Measurements from ENCODE around the gene ARFGEF3. TPM values are rescaled to one million over a fixed set of nuclear protein-coding genes. Genes with fewer than 3 reads are reported as not detected.

The ARFGEF3 gene
- total and polyA plus RNA-seq, 4 donors, result 0.06 to 0.33 (median 0.16) TPM

DNA sequence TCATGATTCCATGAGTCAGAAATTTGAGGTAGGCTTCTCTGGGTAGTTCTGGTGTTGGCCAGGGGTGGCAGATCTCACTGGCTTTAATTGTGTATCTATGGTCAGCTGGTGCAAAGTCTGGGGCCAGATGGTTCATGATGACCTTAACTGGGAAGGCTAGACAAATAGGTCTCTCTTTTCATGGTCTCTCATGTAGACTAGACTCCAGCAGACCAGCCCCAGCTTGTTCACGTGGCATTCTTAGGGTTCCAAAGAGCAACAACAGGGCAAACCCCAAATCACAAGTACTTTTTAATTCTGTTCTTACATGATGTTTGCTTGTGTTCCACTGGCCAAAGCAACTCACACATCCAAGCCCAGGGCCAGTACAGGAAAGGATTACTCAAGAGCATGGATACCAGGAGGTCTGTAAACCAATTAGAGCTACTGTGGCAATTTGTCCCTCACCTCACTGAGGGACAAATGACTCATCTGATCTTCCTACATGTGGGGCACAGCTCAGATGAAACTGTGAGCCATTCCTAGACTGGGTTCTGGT lies 136.1 kb downstream of the ARFGEF3 start (continued):
- TF ChIP-seq, protein P1, sequence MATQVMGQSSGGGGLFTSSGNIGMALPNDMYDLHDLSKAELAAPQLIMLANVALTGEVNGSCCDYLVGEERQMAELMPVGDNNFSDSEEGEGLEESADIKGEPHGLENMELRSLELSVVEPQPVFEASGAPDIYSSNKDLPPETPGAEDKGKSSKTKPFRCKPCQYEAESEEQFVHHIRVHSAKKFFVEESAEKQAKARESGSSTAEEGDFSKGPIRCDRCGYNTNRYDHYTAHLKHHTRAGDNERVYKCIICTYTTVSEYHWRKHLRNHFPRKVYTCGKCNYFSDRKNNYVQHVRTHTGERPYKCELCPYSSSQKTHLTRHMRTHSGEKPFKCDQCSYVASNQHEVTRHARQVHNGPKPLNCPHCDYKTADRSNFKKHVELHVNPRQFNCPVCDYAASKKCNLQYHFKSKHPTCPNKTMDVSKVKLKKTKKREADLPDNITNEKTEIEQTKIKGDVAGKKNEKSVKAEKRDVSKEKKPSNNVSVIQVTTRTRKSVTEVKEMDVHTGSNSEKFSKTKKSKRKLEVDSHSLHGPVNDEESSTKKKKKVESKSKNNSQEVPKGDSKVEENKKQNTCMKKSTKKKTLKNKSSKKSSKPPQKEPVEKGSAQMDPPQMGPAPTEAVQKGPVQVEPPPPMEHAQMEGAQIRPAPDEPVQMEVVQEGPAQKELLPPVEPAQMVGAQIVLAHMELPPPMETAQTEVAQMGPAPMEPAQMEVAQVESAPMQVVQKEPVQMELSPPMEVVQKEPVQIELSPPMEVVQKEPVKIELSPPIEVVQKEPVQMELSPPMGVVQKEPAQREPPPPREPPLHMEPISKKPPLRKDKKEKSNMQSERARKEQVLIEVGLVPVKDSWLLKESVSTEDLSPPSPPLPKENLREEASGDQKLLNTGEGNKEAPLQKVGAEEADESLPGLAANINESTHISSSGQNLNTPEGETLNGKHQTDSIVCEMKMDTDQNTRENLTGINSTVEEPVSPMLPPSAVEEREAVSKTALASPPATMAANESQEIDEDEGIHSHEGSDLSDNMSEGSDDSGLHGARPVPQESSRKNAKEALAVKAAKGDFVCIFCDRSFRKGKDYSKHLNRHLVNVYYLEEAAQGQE (IDR thresholded peaks at IDR 0.05), result no peak

GRCh38 chr6:138300469-138300868 lies 138.7 kb downstream of the ARFGEF3 start:
- H3K36me3 ChIP-seq (ENCODE audit: control insufficient read depth in 4 of 4, insufficient read depth in 3 of 4, low read depth in 1 of 4, low read length in 3 of 4), result no peaks in the 10 kb centered on the region
- no peaks in the 10 kb centered on the region for H3K27me3 ChIP-seq (ENCODE audit: control insufficient read depth in 4 of 4, insufficient read depth in 4 of 4, low read length in 3 of 4)
- H3K4me3 ChIP-seq (ENCODE audit: low read depth in 1 of 3, low read length in 3 of 3), result no peak overlapping the region
- TF ChIP-seq EGR1 (IDR thresholded peaks at IDR 0.05; ENCODE audit: low read depth in 2 of 2) (no peak), JUND (IDR thresholded peaks at IDR 0.05) (no peak), NR2F2 (IDR thresholded peaks at IDR 0.05) (no peak), HNF4A (conservative IDR thresholded peaks at IDR 0.05) (no peak), FOXA1 (IDR thresholded peaks at IDR 0.05) (no peak), ATF3 (IDR thresholded peaks at IDR 0.05) (no peak), ZBTB33 (IDR thresholded peaks at IDR 0.05) (no peak), GABPA (IDR thresholded peaks at IDR 0.05 in 1 of 2, conservative IDR thresholded peaks at IDR 0.05 in 1 of 2) (no peak), TAF1 (conservative IDR thresholded peaks at IDR 0.05) (no peak), RXRA (IDR thresholded peaks at IDR 0.05) (no peak), SP1 (IDR thresholded peaks at IDR 0.05) (no peak)
- TF ChIP-seq, protein P1 (IDR thresholded peaks at IDR 0.05), result no peak
- TF ChIP-seq, protein P2, sequence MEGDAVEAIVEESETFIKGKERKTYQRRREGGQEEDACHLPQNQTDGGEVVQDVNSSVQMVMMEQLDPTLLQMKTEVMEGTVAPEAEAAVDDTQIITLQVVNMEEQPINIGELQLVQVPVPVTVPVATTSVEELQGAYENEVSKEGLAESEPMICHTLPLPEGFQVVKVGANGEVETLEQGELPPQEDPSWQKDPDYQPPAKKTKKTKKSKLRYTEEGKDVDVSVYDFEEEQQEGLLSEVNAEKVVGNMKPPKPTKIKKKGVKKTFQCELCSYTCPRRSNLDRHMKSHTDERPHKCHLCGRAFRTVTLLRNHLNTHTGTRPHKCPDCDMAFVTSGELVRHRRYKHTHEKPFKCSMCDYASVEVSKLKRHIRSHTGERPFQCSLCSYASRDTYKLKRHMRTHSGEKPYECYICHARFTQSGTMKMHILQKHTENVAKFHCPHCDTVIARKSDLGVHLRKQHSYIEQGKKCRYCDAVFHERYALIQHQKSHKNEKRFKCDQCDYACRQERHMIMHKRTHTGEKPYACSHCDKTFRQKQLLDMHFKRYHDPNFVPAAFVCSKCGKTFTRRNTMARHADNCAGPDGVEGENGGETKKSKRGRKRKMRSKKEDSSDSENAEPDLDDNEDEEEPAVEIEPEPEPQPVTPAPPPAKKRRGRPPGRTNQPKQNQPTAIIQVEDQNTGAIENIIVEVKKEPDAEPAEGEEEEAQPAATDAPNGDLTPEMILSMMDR (IDR thresholded peaks at IDR 0.05; ENCODE audit: low read depth, low read length, missing input control), result no peak
- TF ChIP-seq, protein P3, sequence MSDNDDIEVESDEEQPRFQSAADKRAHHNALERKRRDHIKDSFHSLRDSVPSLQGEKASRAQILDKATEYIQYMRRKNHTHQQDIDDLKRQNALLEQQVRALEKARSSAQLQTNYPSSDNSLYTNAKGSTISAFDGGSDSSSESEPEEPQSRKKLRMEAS (IDR thresholded peaks at IDR 0.05), result no peak
- no peak for DNase-seq (ENCODE audit: low spot score)
- no peak overlapping the region for H3K9ac ChIP-seq (ENCODE audit: low read depth in 1 of 2, low read length in 2 of 2)
- no peak overlapping the region for H3K27ac ChIP-seq (ENCODE audit: low read depth in 1 of 2, low read length in 2 of 2)
- no peaks in the 10 kb centered on the region for H3K4me1 ChIP-seq (ENCODE audit: control insufficient read depth in 4 of 4, insufficient read depth in 4 of 4, low read length in 3 of 4)
- 92% methylated on average over 4 of the region's 4 CpGs for WGBS
- H3K9me3 ChIP-seq (ENCODE audit: control insufficient read depth in 4 of 4, low read length in 3 of 4), result no peaks in the 10 kb centered on the region
